HCT116 (cell line): Measurements from ENCODE around the gene COX6B2.
"Not testable (repeated sequence)": the region's sequence is repeated elsewhere in the genome, so short reads cannot be mapped to it uniquely, and the experiment has no call there.

ENCODE experiments used
- CBX3 ChIP-seq: IDR thresholded peaks from 2 replicates; pipeline ENCODE4 v1.6.1; 2012; ENCODE audit warnings: low read depth
- CTCF ChIP-seq, 3 experiments: fragments of 200-600 bp in 1 of 3; sonication (generic) in 1 of 3; IDR thresholded peaks in 2 of 3; conservative IDR thresholded peaks in 1 of 3; 2 replicates each; pipeline ENCODE4 v1.5.1; 2012 to 2017; ENCODE audit warnings: low read depth in 2 of 3, low read length in 2 of 3, antibody characterized with exemption in 1 of 3, borderline replicate concordance in 1 of 3, control low read depth in 1 of 3, mild to moderate bottlenecking in 1 of 3, mixed read lengths in 1 of 3, mixed run types in 1 of 3, moderate library complexity in 1 of 3; ENCODE audit not compliant: insufficient read depth in 1 of 3
- ELF1 ChIP-seq: IDR thresholded peaks from 2 replicates; pipeline ENCODE4 v1.6.1; 2012; ENCODE audit warnings: low read depth, borderline replicate concordance
- EZH2 ChIP-seq: fragments of 200-600 bp; sonication (generic); IDR thresholded peaks from 2 replicates; pipeline ENCODE4 v1.6.1; 2017; ENCODE audit warnings: antibody characterized with exemption, mixed run types
- EZH2phosphoT487 ChIP-seq: fragments of 200-600 bp; IDR thresholded peaks from 2 replicates; pipeline ENCODE4 v1.6.1; 2018; ENCODE audit warnings: antibody characterized with exemption, borderline replicate concordance
- POLR2A ChIP-seq: IDR thresholded peaks from 2 replicates; pipeline ENCODE4 v1.7.0; 2011; ENCODE audit warnings: borderline replicate concordance; ENCODE audit not compliant: insufficient read depth, insufficient read length; ENCODE audit errors: extremely low read depth
- POLR2AphosphoS5 ChIP-seq: IDR thresholded peaks from 2 replicates; pipeline ENCODE4 v1.6.1; 2011; ENCODE audit warnings: mild to moderate bottlenecking, low read depth, low read length, moderate library complexity
- RAD21 ChIP-seq: IDR thresholded peaks from 2 replicates; pipeline ENCODE4 v1.6.1; 2012; ENCODE audit warnings: low read depth, mild to moderate bottlenecking
- SIN3A ChIP-seq: IDR thresholded peaks from 2 replicates; pipeline ENCODE4 v1.6.1; 2012; ENCODE audit warnings: low read depth
- YY1 ChIP-seq: IDR thresholded peaks from 2 replicates; pipeline ENCODE4 v1.6.1; 2011; ENCODE audit warnings: low read length, low read depth, moderate library complexity, mild to moderate bottlenecking; ENCODE audit not compliant: insufficient replicate concordance; ENCODE audit errors: extremely low read depth
- ZNF274 ChIP-seq: fragments of 200-500 bp; sonication (Bioruptor generic); IDR thresholded peaks from 2 replicates; pipeline ENCODE4 v1.6.1; 2014; ENCODE audit warnings: mild to moderate bottlenecking, low read depth, low read length, inconsistent platforms
- TF ChIP-seq, protein P1 (sequence below): IDR thresholded peaks from 2 replicates; pipeline ENCODE4 v1.6.1; 2012

- TF ChIP-seq CTCF (IDR thresholded peaks at IDR 0.05 in 2 of 3, conservative IDR thresholded peaks at IDR 0.05 in 1 of 3; ENCODE audit: borderline replicate concordance in 1 of 3, insufficient read depth in 1 of 3, low read depth in 2 of 3, low read length in 2 of 3); EZH2phosphoT487; CBX3; RAD21; YY1; POLR2A; ZNF274; POLR2AphosphoS5; SIN3A; EZH2; ELF1: not testable (repeated sequence)
- TF ChIP-seq, protein P1, sequence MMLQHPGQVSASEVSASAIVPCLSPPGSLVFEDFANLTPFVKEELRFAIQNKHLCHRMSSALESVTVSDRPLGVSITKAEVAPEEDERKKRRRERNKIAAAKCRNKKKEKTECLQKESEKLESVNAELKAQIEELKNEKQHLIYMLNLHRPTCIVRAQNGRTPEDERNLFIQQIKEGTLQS = not testable (repeated sequence)
Measured at GRCh38 chr19:55329791-55330190, 24.7 kb downstream of the COX6B2 start.
